Tibial nerve (tissue), 4 donors: ENCODE results near the gene CEACAM4. TPM values are rescaled to one million over a fixed set of nuclear protein-coding genes. Genes with fewer than 3 reads are reported as not detected.

Experiments used
- DNase-seq, 2 donors: peaks; one replicate each; pipeline ENCODE4 v3.0.0-alpha.2; 2019; ENCODE audit warnings: low spot score in 2 of 2
- H3K27ac ChIP-seq, 4 donors: fragments of 200-600 bp; sonication (generic) in 3 of 4; one replicate each; pipeline ENCODE4 v1.5.1; 2017 to 2019; ENCODE audit warnings: mild to moderate bottlenecking in 1 of 4
- H3K27me3 ChIP-seq, 2 donors: fragments of 200-600 bp; sonication (generic) in 1 of 2; one replicate each; pipeline versions ENCODE4 v1.5.1 to v1.6.0; 2017 to 2019
- H3K36me3 ChIP-seq, 3 donors: fragments of 200-600 bp; sonication (generic); one replicate each; pipeline ENCODE4 v1.5.1; 2018 to 2019
- H3K4me1 ChIP-seq, 4 donors: fragments of 200-600 bp; sonication (generic) in 3 of 4; one replicate each; pipeline ENCODE4 v1.5.1; 2017 to 2019
- H3K4me3 ChIP-seq, 4 donors: fragments of 200-600 bp; sonication (generic) in 3 of 4; one replicate each; pipeline ENCODE4 v1.5.1; 2017 to 2019; ENCODE audit warnings: mild to moderate bottlenecking in 1 of 4, moderate library complexity in 1 of 4
- H3K9me3 ChIP-seq, 4 donors: fragments of 200-600 bp; sonication (generic) in 3 of 4; one replicate each; pipeline ENCODE4 v1.5.1; 2017 to 2019
- EP300 ChIP-seq, 2 donors: sonication (generic); formaldehyde crosslinking; IDR thresholded peaks; one replicate each; pipeline ENCODE4 v1.6.1; 2017; ENCODE audit warnings: antibody characterized with exemption in 2 of 2, mild to moderate bottlenecking in 1 of 2
- POLR2A ChIP-seq, 2 donors: fragments of 450-650 bp; IDR thresholded peaks; one replicate each; pipeline ENCODE4 v1.6.1; 2017; ENCODE audit warnings: antibody characterized with exemption in 2 of 2, mild to moderate bottlenecking in 2 of 2, moderate library complexity in 2 of 2
- WGBS, 2 donors: methylation state at CpG; one replicate each; pipeline ENCODE4 v1.1.5; 2018; 5-methylcytosine and 5-hydroxymethylcytosine counted together
- total RNA-seq, 4 donors: library from RNA; depleted of rRNA; stranded (reverse); fragments of >200 nt; gene quantifications; one replicate each; pipeline ENCODE4 v1.1.0, GENCODE V29; 2016
- TF ChIP-seq, protein P1 (sequence below), 5 experiments: fragments of 200-600 bp in 3 of 5; fragments of 450-650 bp in 2 of 5; sonication (generic) in 3 of 5; IDR thresholded peaks; one replicate each; pipeline ENCODE4 v1.5.1; 2016 to 2019; ENCODE audit warnings: antibody characterized with exemption in 5 of 5, mild to moderate bottlenecking in 3 of 5, moderate library complexity in 2 of 5

Gene CEACAM4
- total RNA-seq, 4 donors from 2014 or later = 0.60 to 1.7 (median 1.6) TPM; not detected in 1

DNA sequence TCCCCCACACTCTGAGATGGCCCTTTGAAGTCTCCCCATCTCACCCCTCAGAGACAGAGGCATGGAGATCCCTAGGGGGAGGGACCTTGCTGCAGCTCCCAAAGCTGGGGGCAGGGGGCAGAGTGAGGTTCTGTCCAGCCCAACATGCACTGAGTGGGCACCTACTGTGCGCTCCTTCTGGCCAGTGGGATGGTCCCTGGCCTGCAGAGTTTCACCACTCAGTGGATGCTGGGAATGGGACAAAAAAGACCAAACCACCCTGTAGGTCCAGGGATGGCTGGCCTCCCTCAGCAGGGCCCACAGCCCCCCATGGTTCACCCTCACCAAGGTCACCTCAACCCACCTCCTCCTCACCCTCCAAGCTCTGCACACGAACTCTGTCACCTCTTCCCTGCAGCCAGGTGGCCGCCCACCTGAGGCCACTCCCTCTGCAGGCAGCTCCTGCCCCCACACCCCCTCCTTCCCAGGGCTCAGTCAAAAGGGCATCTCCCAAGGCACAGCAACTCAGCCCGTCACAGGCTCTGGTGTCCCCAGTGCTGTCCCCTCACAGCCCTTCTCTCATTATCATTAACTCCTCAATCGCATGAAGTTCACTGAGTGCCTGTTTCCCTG is 34.8 kb downstream of the CEACAM4 start:
- Histone ChIP-seq H3K27ac (no peak overlapping the region), H3K4me1 (no peaks in the 10 kb centered on the region), H3K36me3 (no peaks in the 10 kb centered on the region), H3K27me3 (peaks cover 0 to 3% of the 10 kb centered on the region in 2 donors), H3K4me3 (no peak overlapping the region), H3K9me3 (peaks cover 0 to 22% (median 0%) of the 10 kb centered on the region in 4 donors)
- no peak for TF ChIP-seq POLR2A (IDR thresholded peaks at IDR 0.05)
- TF ChIP-seq, protein P1, sequence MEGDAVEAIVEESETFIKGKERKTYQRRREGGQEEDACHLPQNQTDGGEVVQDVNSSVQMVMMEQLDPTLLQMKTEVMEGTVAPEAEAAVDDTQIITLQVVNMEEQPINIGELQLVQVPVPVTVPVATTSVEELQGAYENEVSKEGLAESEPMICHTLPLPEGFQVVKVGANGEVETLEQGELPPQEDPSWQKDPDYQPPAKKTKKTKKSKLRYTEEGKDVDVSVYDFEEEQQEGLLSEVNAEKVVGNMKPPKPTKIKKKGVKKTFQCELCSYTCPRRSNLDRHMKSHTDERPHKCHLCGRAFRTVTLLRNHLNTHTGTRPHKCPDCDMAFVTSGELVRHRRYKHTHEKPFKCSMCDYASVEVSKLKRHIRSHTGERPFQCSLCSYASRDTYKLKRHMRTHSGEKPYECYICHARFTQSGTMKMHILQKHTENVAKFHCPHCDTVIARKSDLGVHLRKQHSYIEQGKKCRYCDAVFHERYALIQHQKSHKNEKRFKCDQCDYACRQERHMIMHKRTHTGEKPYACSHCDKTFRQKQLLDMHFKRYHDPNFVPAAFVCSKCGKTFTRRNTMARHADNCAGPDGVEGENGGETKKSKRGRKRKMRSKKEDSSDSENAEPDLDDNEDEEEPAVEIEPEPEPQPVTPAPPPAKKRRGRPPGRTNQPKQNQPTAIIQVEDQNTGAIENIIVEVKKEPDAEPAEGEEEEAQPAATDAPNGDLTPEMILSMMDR (IDR thresholded peaks at IDR 0.05) = no peak
- TF ChIP-seq EP300 (IDR thresholded peaks at IDR 0.05) = no peak
- no peak for DNase-seq
- 37 to 62% methylated on average over 4 to 5 of the region's 5 CpGs for WGBS, 2 donors

DNA sequence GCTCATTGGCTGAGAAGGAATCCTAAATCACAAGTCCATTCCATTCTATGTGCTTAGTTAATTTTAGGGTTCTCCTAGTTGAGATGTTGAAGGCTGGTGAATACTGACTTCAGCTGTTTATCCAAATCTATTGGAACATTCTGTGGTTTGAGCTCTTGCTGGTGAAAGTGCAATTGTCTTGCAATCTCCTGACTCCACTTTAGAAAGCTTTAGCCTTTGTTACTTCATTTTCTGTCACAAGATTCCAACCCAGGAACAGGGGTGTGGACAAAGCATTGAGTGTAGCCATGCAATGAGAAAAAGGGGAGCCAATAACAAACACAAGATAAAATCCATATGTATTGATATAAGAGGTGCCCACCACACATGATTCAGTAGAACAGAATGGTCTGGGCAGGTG is 35.9 kb downstream of the CEACAM4 start:
- no peak overlapping the region for H3K27ac ChIP-seq
- no peaks in the 10 kb centered on the region for H3K4me1 ChIP-seq
- H3K9me3 ChIP-seq = peaks cover 0 to 22% (median 0%) of the 10 kb centered on the region in 4 donors
- TF ChIP-seq, protein P1 (IDR thresholded peaks at IDR 0.05) = no peak
- no peak for TF ChIP-seq EP300 (IDR thresholded peaks at IDR 0.05)
- TF ChIP-seq POLR2A (IDR thresholded peaks at IDR 0.05) = no peak
- no peak for DNase-seq
- H3K36me3 ChIP-seq = no peaks in the 10 kb centered on the region
- no peak overlapping the region for H3K4me3 ChIP-seq
- H3K27me3 ChIP-seq = no peaks in the 10 kb centered on the region

DNA sequence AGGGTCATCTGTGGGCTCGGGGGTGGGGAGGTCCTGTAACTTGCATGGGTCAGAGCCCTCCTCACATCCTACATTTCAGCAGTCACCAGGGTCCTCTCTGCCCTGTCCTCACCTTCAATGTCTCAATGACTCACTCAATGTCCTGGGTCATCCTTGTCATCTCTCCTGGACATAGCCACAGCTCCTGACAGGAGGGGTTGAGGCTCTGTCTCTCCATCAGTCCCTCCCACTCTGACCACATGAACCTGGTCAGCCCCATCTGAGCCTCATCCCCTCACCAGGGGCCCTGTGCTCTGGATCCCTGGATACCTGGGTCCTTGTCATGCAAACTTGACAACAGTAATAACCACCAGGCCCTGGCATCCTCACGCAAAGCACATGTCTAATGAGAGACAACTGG is 37.5 kb downstream of the CEACAM4 start:
- Histone ChIP-seq H3K4me1 (no peaks in the 10 kb centered on the region), H3K9me3 (peaks cover 0 to 22% (median 0%) of the 10 kb centered on the region in 4 donors), H3K36me3 (no peaks in the 10 kb centered on the region), H3K27me3 (no peaks in the 10 kb centered on the region), H3K27ac (no peak overlapping the region), H3K4me3 (no peak overlapping the region)
- 35 to 59% methylated on average over 2 of the region's 2 CpGs for WGBS, 2 donors
- TF ChIP-seq, protein P1 (IDR thresholded peaks at IDR 0.05) = no peak
- TF ChIP-seq POLR2A (IDR thresholded peaks at IDR 0.05) (no peak), EP300 (IDR thresholded peaks at IDR 0.05) (no peak)
- no peak for DNase-seq

DNA sequence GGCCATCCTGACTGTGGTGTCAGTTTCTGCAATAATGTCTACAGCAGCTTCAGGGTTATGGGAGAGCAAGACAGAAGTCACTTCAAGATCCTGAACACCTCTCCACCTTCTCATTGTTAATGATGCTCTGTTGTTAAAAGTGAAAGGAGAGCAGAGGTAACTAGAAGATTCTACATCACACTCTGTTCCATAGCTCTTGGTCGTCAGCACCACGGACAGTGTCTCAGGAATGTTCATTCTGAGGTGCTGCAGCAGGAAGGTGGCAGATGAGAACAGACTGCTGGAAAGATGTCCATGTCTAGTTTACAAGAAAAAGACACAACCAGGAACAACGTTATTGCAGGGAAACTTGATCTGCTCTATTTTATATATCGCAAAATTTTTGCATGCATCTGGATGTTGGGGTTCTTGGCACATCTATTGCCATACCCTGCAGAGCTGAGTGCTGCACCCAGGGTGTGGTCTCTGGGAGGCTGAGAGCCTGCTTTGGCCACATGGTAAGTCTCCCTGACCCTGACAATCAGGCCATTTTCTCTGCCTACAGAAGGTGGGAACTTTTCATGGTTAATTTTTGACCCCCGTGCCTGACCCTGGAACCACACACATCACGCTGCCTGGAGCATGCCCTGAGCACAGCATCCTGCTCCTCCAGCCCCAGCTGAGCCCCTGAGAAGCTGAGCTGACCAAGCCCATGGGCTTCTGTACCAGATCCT is 38.2 kb downstream of the CEACAM4 start:
- H3K27me3 ChIP-seq = no peaks in the 10 kb centered on the region
- no peaks in the 10 kb centered on the region for H3K4me1 ChIP-seq
- DNase-seq = peak in 1 of 2 donors; percentile 25
- no peak overlapping the region for H3K4me3 ChIP-seq
- peaks cover 0 to 23% (median 0%) of the 10 kb centered on the region in 4 donors for H3K9me3 ChIP-seq
- WGBS, 2 donors = 22 to 31% methylated on average over 6 of the region's 6 CpGs
- TF ChIP-seq POLR2A (IDR thresholded peaks at IDR 0.05) = no peak
- no peak for TF ChIP-seq EP300 (IDR thresholded peaks at IDR 0.05)
- H3K36me3 ChIP-seq = no peaks in the 10 kb centered on the region
- H3K27ac ChIP-seq = no peak overlapping the region

DNA sequence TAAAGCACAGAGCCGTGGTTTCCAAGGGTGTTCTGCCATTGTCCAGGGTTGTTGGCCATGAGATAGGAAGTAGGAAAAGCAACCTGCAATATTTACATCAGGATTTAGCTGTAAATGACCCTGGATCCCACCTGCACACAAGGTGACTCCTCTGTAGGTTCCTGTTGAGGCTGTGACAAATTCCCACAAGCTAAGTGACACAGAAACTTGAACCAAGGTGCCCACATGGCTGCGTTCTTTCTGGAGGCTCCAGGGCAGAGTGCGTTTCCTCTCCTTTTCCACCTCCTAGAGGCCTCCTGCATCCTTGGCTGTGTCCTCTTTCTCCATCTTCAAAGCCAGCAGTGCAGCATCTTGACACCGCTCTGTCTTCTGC is 39.0 kb downstream of the CEACAM4 start:
- H3K36me3 ChIP-seq = no peaks in the 10 kb centered on the region
- no peak overlapping the region for H3K4me3 ChIP-seq
- DNase-seq = no peak
- H3K27me3 ChIP-seq = no peaks in the 10 kb centered on the region
- no peak for TF ChIP-seq POLR2A (IDR thresholded peaks at IDR 0.05)
- TF ChIP-seq, protein P1 (IDR thresholded peaks at IDR 0.05) = no peak
- TF ChIP-seq EP300 (IDR thresholded peaks at IDR 0.05) = no peak
- WGBS, 2 donors = 62 to 79% methylated on average over 4 of the region's 4 CpGs
- H3K9me3 ChIP-seq = peaks cover 0 to 20% (median 0%) of the 10 kb centered on the region in 4 donors
- no peaks in the 10 kb centered on the region for H3K4me1 ChIP-seq
- no peak overlapping the region for H3K27ac ChIP-seq
